GM12878 (cell line): ENCODE measurements around the gene MYO16. TPM values are rescaled to one million over a fixed set of nuclear protein-coding genes. Genes with fewer than 3 reads are reported as not detected.
"Not testable (repeated sequence)": the region's sequence is repeated elsewhere in the genome, so short reads cannot be mapped to it uniquely, and the experiment has no call there.

Experiments
- ATAC-seq: fragments of 200-7000 bp; cut with Tn5 transposase; 3 replicates; pipeline ENCODE4 v1.9.1; 2020; ENCODE audit warnings: mild to moderate bottlenecking, moderate library complexity
- BruUV-seq: library from RNA; stranded (reverse); fragments of 400-500 nt; replicated peaks from 2 replicates; lab custom pipeline; 2021; lab: Mats Ljungman, UMichigan
- CTCF ChIA-PET: fragments of 300-600 bp; sonication (Branson Sonifier 250); formaldehyde crosslinking; extraction: SDS; loops from one replicate; lab custom pipeline; 2021; ENCODE audit warnings: inconsistent platforms; lab: Yijun Ruan, JAX
- POLR2A ChIA-PET: fragments of 350-600 bp; formaldehyde crosslinking; extraction: SDS; loops from one replicate; lab custom pipeline; 2021; ENCODE audit warnings: inconsistent platforms; lab: Charles Lee
- RAD21 ChIA-PET: fragments of 300-600 bp; sonication (Branson Sonifier 250); formaldehyde crosslinking; loops from one replicate; lab custom pipeline; 2023; ENCODE audit warnings: antibody characterized with exemption; ENCODE audit not compliant: unreplicated experiment; lab: Charles Lee
- SMC1A ChIA-PET: fragments of 300-600 bp; sonication (Branson Sonifier 250); formaldehyde crosslinking; loops from one replicate; lab custom pipeline; 2023; ENCODE audit not compliant: unreplicated experiment, uncharacterized antibody; lab: Charles Lee
- DNase-seq: peaks from one replicate; pipeline ENCODE4 v3.0.0-alpha.2; 2011; ENCODE audit warnings: low read depth, low spot score
- FAIRE-seq: peaks from 3 replicates; lab custom pipeline; 2011; peaks lifted over from hg19 to GRCh38; lab: Jason Lieb, UNC
- H2AFZ ChIP-seq: 2 replicates; pipeline ENCODE4 v1.6.0; 2011; ENCODE audit warnings: low read depth, low read length, control low read depth; ENCODE audit not compliant: control insufficient read depth
- H3K27ac ChIP-seq: 2 replicates; pipeline ENCODE4 v1.5.1; 2011; ENCODE audit warnings: control low read depth; ENCODE audit not compliant: control insufficient read depth, insufficient read depth
- H3K27me3 ChIP-seq, 2 experiments: replicated peaks in 1 of 2; 2 replicates each; pipeline versions ENCODE4 v1.6.0 to v1.6.1; 2011; ENCODE audit warnings: low read length in 1 of 2; ENCODE audit not compliant: control insufficient read depth in 2 of 2, insufficient read depth in 2 of 2
- H3K36me3 ChIP-seq, 2 experiments: 2 replicates each; pipeline ENCODE4 v1.5.1; 2011; ENCODE audit warnings: low read length in 1 of 2; ENCODE audit not compliant: control insufficient read depth in 2 of 2, insufficient read depth in 2 of 2
- H3K4me1 ChIP-seq: 2 replicates; pipeline ENCODE4 v1.6.1; 2011; ENCODE audit warnings: mild to moderate bottlenecking, low read length, moderate library complexity, mixed read lengths; ENCODE audit not compliant: control insufficient read depth, insufficient read depth
- H3K4me2 ChIP-seq: 2 replicates; pipeline ENCODE4 v1.6.0; 2011; ENCODE audit warnings: control low read depth; ENCODE audit not compliant: control insufficient read depth, insufficient read depth
- H3K4me3 ChIP-seq: fragments of 200-600 bp; sonication (generic); 2 replicates; pipeline ENCODE4 v1.5.1; 2016
- H3K79me2 ChIP-seq: 2 replicates; pipeline ENCODE4 v1.6.0; 2011; ENCODE audit warnings: low read length; ENCODE audit not compliant: control insufficient read depth, insufficient read depth
- H3K9ac ChIP-seq: 2 replicates; pipeline ENCODE4 v1.8.0; 2011; ENCODE audit warnings: low read length, control low read depth, mixed read lengths; ENCODE audit not compliant: control insufficient read depth, insufficient read depth
- H3K9me3 ChIP-seq: replicated peaks from 3 replicates; pipeline ENCODE4 v1.5.1; 2011; ENCODE audit warnings: mild to moderate bottlenecking, low read length; ENCODE audit not compliant: control insufficient read depth, insufficient read depth
- H4K20me1 ChIP-seq: 2 replicates; pipeline ENCODE4 v1.6.0; 2011; ENCODE audit not compliant: control insufficient read depth, insufficient read depth
- BACH1 ChIP-seq: fragments of 450-650 bp; IDR thresholded peaks from 2 replicates; pipeline ENCODE4 v1.6.1; 2017; ENCODE audit warnings: mild to moderate bottlenecking, borderline replicate concordance
- CBX5 ChIP-seq: sonication (generic); IDR thresholded peaks from 2 replicates; pipeline ENCODE4 v1.6.1; 2016; ENCODE audit warnings: low read depth, moderate library complexity, mild to moderate bottlenecking, inconsistent platforms
- HDGF ChIP-seq: fragments of 450-650 bp; IDR thresholded peaks from 2 replicates; pipeline ENCODE4 v1.6.1; 2016; ENCODE audit warnings: antibody characterized with exemption
- HSF1 ChIP-seq: fragments of 150-350 bp; IDR thresholded peaks from 2 replicates; pipeline ENCODE4 v1.6.1; 2014; ENCODE audit warnings: mild to moderate bottlenecking, low read depth, low read length
- MLLT1 ChIP-seq: fragments of 450-650 bp; IDR thresholded peaks from 2 replicates; pipeline ENCODE4 v1.6.1; 2016; ENCODE audit warnings: mild to moderate bottlenecking
- NR2C1 ChIP-seq: fragments of 450-650 bp; IDR thresholded peaks from 2 replicates; pipeline ENCODE4 v1.6.1; 2017; ENCODE audit warnings: antibody characterized with exemption, mild to moderate bottlenecking, moderate library complexity
- RELB ChIP-seq: fragments of 450-650 bp; IDR thresholded peaks from 2 replicates; pipeline ENCODE4 v1.6.1; 2017; ENCODE audit warnings: low read depth, mild to moderate bottlenecking, moderate library complexity
- SMARCA5 ChIP-seq: fragments of 450-650 bp; IDR thresholded peaks from 2 replicates; pipeline ENCODE4 v1.6.1; 2017; ENCODE audit warnings: mild to moderate bottlenecking
- TBL1XR1 ChIP-seq: IDR thresholded peaks from 2 replicates; pipeline ENCODE4 v1.6.1; 2012; ENCODE audit warnings: low read depth, low read length, improper control_type of control experiment
- WRNIP1 ChIP-seq: IDR thresholded peaks from 2 replicates; pipeline ENCODE4 v1.6.1; 2011; ENCODE audit warnings: low read depth, low read length, improper control_type of control experiment, borderline replicate concordance
- ZZZ3 ChIP-seq: IDR thresholded peaks from 2 replicates; pipeline ENCODE4 v1.6.1; 2011; ENCODE audit warnings: low read depth; ENCODE audit not compliant: control insufficient read depth, insufficient read length
- WGBS: methylation state at CpG from one replicate; pipeline ENCODE4 v1.1.6; 2016; ENCODE audit warnings: low lambda C conversion rate; ENCODE audit not compliant: insufficient replicate concordance, insufficient coverage; ENCODE audit errors: missing lambda C conversion rate; 5-methylcytosine and 5-hydroxymethylcytosine counted together
- in situ Hi-C: fragments of 300-500 bp; cut with MboI; formaldehyde crosslinking; loops from 9 replicates; pipeline ENCODE4 v1.14.3; 2018; ENCODE audit warnings: mixed read lengths
- intact Hi-C: fragments of 100-400 bp; cut with micrococcal nuclease; formaldehyde crosslinking; loops from one replicate; pipeline ENCODE4 v1.14.2; 2022; ENCODE audit not compliant: unreplicated experiment
- polyA plus RNA-seq, 11 experiments: library from polyadenylated mRNA; depleted of rRNA in 4 of 11; unstranded in 6 of 11; stranded (reverse) in 5 of 11; fragments of >200 nt; fragmentation: Nextera tagmentation in 4 of 11; fragmentation: Illumina TruSeq in 1 of 11; extraction: Ambion mirVana in 4 of 11; extraction: Trizol in 1 of 11; gene quantifications; 1 replicate in 1 of 11; 2 replicates in 10 of 11; pipeline versions ENCODE4 v1.2.1 to v1.2.3, GENCODE V29; 2011 to 2016; ENCODE audit warnings: inconsistent platforms in 2 of 11, missing spikeins in 2 of 11, low read depth in 1 of 11
- total RNA-seq, 4 experiments: library from RNA; depleted of rRNA in 3 of 4; stranded (reverse); fragments of >200 nt in 3 of 4; fragmentation: Illumina TruSeq in 1 of 4; extraction: Trizol in 1 of 4; gene quantifications; 2 replicates each; pipeline versions ENCODE4 v1.2.1 to v1.2.3, GENCODE V29; 2013 to 2021

MYO16 gene
- total and polyA plus RNA-seq, 10 of the 15 experiments (the other 5 are each of a cell fraction or from before 2014, with no cell fraction given): under 0.01 to 1.7 (median 0.05) TPM; not detected in 4

- FAIRE-seq, intact Hi-C loops, H3K79me2 ChIP-seq, H3K27ac ChIP-seq, H3K4me3 ChIP-seq, H3K4me2 ChIP-seq, H3K36me3 ChIP-seq, POLR2A ChIA-PET, H4K20me1 ChIP-seq, RAD21 ChIA-PET, H2AFZ ChIP-seq, DNase-seq, SMC1A ChIA-PET, in situ Hi-C loops, BruUV-seq, H3K4me1 ChIP-seq, ATAC-seq, H3K9me3 ChIP-seq, CTCF ChIA-PET, H3K9ac ChIP-seq, H3K27me3 ChIP-seq: not testable (repeated sequence)
- WGBS: 38% methylated on average over 2 of the region's 2 CpGs
Measured at GRCh38 chr13:109217510-109217909, 588.1 kb downstream of the MYO16 start.

- TF ChIP-seq WRNIP1: no peak
- TF ChIP-seq NR2C1: no peak
- no peak for TF ChIP-seq MLLT1
- no peak for TF ChIP-seq HDGF
- no peak for TF ChIP-seq HSF1
- TF ChIP-seq TBL1XR1: no peak
- TF ChIP-seq ZZZ3: no peak
- TF ChIP-seq RELB: no peak
- no peak for TF ChIP-seq BACH1
- no peak for TF ChIP-seq CBX5
- TF ChIP-seq SMARCA5: no peak
- DNase-seq: no peak
- WGBS: 8% methylated on average over 3 of the region's 3 CpGs
- no TSS peak for BruUV-seq
- Histone ChIP-seq H3K27me3 (no peaks in the 10 kb centered on the region), H3K4me3 (no peak overlapping the region), H4K20me1 (no peaks in the 10 kb centered on the region), H3K36me3 (no peaks in the 10 kb centered on the region), H2AFZ (no peak overlapping the region), H3K9me3 (no peaks in the 10 kb centered on the region; the same call in 2 of the 3 replicates), H3K27ac (no peak overlapping the region), H3K9ac (no peak overlapping the region), H3K79me2 (no peaks in the 10 kb centered on the region), H3K4me2 (no peak overlapping the region), H3K4me1 (no peaks in the 10 kb centered on the region)
- CTCF ChIA-PET: no interaction called here
- POLR2A ChIA-PET: no interaction called here
- RAD21 ChIA-PET: no interaction called here
- in situ Hi-C loops (no loop called here), intact Hi-C loops (no loop called here)
- SMC1A ChIA-PET: no interaction called here
- no peak for FAIRE-seq
- ATAC-seq: no peak
Measured at GRCh38 chr13:109220631-109221030, 591.2 kb downstream of the MYO16 start.
